Measurements from ENCODE around the gene SPG11.

The SPG11 gene

DNA sequence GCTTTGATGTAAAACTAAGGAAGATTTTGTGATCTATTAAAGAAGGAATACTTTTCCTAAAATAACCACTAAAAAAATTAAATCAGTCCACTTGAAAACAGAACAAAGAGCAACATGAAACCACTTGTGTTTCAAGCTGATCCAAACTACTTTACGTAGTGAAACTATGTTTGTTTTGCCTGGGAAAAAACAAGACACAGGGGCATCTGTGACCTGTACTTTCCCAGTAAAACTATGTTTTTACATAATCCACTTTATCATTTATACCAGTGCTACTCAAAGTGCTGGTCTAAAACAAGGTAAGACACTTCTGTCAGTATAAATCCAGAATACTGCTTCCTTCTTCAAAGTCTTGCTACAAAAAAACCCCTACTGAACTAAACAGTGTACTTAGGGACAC is 56.7 kb downstream of the SPG11 start:
- no peaks in the 10 kb centered on the region for H3K4me1 ChIP-seq (ENCODE audit: insufficient read depth, low read length)
- no peak overlapping the region for H3K27ac ChIP-seq (ENCODE audit: low read depth, low read length)
- H3K36me3 ChIP-seq (ENCODE audit: insufficient read depth, low read length) = peaks cover 83% of the 10 kb centered on the region
- H3K9me3 ChIP-seq (ENCODE audit: insufficient read depth, low read depth, low read length) = no peaks in the 10 kb centered on the region
- WGBS = 97% methylated on average over 1 of the region's 1 CpG
- H3K9ac ChIP-seq (ENCODE audit: low read depth, low read length) = no peak overlapping the region
- H3K4me3 ChIP-seq (ENCODE audit: low read length) = no peak overlapping the region
- no peaks in the 10 kb centered on the region for H3K27me3 ChIP-seq (ENCODE audit: insufficient read depth, low read length)

GRCh38 chr15:44603126-44603525 is 60.3 kb downstream of the SPG11 start:
- Histone ChIP-seq H3K27me3 (ENCODE audit: insufficient read depth, low read length) (no peaks in the 10 kb centered on the region), H3K36me3 (ENCODE audit: insufficient read depth, low read length) (peaks cover 81% of the 10 kb centered on the region), H3K4me3 (ENCODE audit: low read length) (no peak overlapping the region), H3K9me3 (ENCODE audit: insufficient read depth, low read depth, low read length) (no peaks in the 10 kb centered on the region), H3K27ac (ENCODE audit: low read depth, low read length) (no peak overlapping the region), H3K4me1 (ENCODE audit: insufficient read depth, low read length) (no peaks in the 10 kb centered on the region), H3K9ac (ENCODE audit: low read depth, low read length) (no peak overlapping the region)
- 94% methylated on average over 2 of the region's 2 CpGs for whole genome bisulfite sequencing

DNA sequence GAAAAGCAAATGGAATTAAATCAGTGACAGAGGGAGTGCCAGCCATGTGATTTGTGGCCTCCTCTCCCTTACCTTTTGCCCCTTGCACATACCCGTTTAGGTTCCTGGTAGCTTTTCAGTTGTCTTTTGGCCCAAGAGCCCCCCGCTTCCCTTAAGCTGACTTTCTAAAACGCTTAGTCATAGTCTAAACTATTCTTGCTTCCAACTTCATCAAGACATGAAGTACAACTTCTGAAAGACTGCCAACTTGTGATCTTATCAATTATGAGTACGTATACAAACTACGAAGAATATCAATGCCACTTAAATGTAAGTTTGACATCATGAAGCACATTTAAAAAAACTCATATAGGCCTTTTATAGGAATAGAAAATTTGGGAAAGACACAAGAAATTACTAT is 64.6 kb downstream of the SPG11 start:
- Histone ChIP-seq H3K27ac (ENCODE audit: low read depth, low read length) (peak overlapping the region; percentile 30; the same call in 1 of the 2 replicates), H3K4me3 (ENCODE audit: low read length) (no peak overlapping the region), H3K9me3 (ENCODE audit: insufficient read depth, low read depth, low read length) (no peaks in the 10 kb centered on the region), H3K4me1 (ENCODE audit: insufficient read depth, low read length) (no peaks in the 10 kb centered on the region), H3K36me3 (ENCODE audit: insufficient read depth, low read length) (peaks cover 74% of the 10 kb centered on the region), H3K9ac (ENCODE audit: low read depth, low read length) (0 out of 2 replicates have a peak overlapping the region, but pooled peaks have one; percentile 20), H3K27me3 (ENCODE audit: insufficient read depth, low read length) (no peaks in the 10 kb centered on the region)
- 95% methylated on average over 5 of the region's 5 CpGs for WGBS

GRCh38 chr15:44598066-44598465 is 65.4 kb downstream of the SPG11 start:
- Histone ChIP-seq H3K9me3 (ENCODE audit: insufficient read depth, low read depth, low read length) (no peaks in the 10 kb centered on the region), H3K27ac (ENCODE audit: low read depth, low read length) (no peak overlapping the region), H3K27me3 (ENCODE audit: insufficient read depth, low read length) (no peaks in the 10 kb centered on the region), H3K36me3 (ENCODE audit: insufficient read depth, low read length) (peaks cover 72% of the 10 kb centered on the region), H3K4me3 (ENCODE audit: low read length) (no peak overlapping the region), H3K4me1 (ENCODE audit: insufficient read depth, low read length) (no peaks in the 10 kb centered on the region), H3K9ac (ENCODE audit: low read depth, low read length) (no peak overlapping the region)
- 100% methylated on average over 1 of the region's 1 CpG for WGBS

GRCh38 chr15:44596511-44597010 is 66.9 kb downstream of the SPG11 start:
- no peak overlapping the region for H3K9ac ChIP-seq (ENCODE audit: low read depth, low read length)
- no peak overlapping the region for H3K27ac ChIP-seq (ENCODE audit: low read depth, low read length)
- H3K27me3 ChIP-seq (ENCODE audit: insufficient read depth, low read length) = no peaks in the 10 kb centered on the region
- H3K36me3 ChIP-seq (ENCODE audit: insufficient read depth, low read length) = peaks cover 75% of the 10 kb centered on the region
- H3K4me1 ChIP-seq (ENCODE audit: insufficient read depth, low read length) = no peaks in the 10 kb centered on the region
- no peaks in the 10 kb centered on the region for H3K9me3 ChIP-seq (ENCODE audit: insufficient read depth, low read depth, low read length)
- no peak overlapping the region for H3K4me3 ChIP-seq (ENCODE audit: low read length)
- WGBS = no CpG with 5 or more reads among the region's 1 CpG

DNA sequence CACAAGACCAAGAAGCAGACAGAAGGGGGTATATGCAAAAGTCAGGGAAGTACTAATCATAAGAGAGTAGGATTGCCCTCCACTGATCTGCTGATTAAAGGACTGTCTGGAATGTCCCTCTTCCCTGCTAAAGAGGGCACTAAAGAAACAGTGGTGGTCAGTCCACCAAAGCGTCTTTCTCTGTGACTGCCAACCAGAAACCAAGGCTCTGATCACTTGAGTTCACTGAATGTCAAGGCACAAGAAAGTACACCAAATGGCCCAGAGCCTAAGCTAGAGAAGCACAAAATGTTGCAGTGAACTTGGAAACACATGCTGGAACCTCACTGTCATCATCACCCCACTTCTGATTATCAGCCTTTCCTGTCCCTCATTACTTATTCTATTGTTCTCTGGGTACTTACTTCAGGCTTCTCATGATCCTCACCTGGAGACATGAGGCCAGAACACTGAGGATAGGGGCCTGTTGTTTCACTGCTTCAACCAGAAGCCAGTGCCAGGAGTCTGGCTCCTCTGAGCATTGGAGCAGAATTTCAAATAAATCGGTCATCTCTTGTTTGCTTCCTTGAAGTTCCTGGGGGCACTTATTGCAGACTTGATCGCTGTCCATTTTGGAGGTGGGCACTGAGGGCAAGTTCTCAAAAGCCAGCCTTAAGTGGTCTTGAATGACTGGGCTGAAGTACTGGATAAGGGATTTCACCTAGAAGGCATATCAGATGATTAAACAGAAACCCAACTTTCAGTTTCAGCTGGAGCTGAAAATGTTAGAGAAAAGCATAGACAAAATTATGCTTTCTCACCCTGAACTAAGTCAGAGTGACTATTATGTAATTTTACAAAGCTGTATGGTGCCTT is 67.6 kb downstream of the SPG11 start:
- Histone ChIP-seq H3K27me3 (ENCODE audit: insufficient read depth, low read length) (no peaks in the 10 kb centered on the region), H3K27ac (ENCODE audit: low read depth, low read length) (no peak overlapping the region), H3K9me3 (ENCODE audit: insufficient read depth, low read depth, low read length) (no peaks in the 10 kb centered on the region), H3K4me1 (ENCODE audit: insufficient read depth, low read length) (no peaks in the 10 kb centered on the region), H3K36me3 (ENCODE audit: insufficient read depth, low read length) (peaks cover 82% of the 10 kb centered on the region), H3K9ac (ENCODE audit: low read depth, low read length) (no peak overlapping the region), H3K4me3 (ENCODE audit: low read length) (no peak overlapping the region)
- WGBS = 97% methylated on average over 3 of the region's 3 CpGs

DNA sequence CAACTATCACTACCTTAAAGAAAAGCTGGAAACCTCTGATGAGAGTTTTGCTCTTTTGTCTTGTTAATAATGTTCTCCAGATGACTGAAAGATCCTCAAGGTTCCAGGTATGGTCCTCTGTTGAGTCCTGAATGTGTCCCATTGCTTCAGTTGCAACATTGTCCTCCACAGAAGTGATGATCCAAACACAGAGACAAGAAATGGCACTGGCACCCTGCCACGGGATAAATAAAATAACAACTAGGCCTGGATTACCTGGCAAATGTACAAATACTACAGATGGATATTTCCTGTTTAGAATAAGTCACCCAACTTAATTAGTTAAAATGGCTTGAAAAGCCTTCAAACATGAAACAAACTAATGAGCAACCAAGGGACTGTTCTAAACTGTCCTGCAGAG is 68.2 kb downstream of the SPG11 start:
- Histone ChIP-seq H3K27me3 (ENCODE audit: insufficient read depth, low read length) (no peaks in the 10 kb centered on the region), H3K9ac (ENCODE audit: low read depth, low read length) (no peak overlapping the region), H3K27ac (ENCODE audit: low read depth, low read length) (no peak overlapping the region), H3K4me1 (ENCODE audit: insufficient read depth, low read length) (no peaks in the 10 kb centered on the region), H3K36me3 (ENCODE audit: insufficient read depth, low read length) (peaks cover 84% of the 10 kb centered on the region), H3K9me3 (ENCODE audit: insufficient read depth, low read depth, low read length) (no peaks in the 10 kb centered on the region), H3K4me3 (ENCODE audit: low read length) (no peak overlapping the region)
- WGBS = 100% methylated on average over 1 of the region's 1 CpG

- Histone ChIP-seq H3K27ac (ENCODE audit: low read depth, low read length) (no peak overlapping the region), H3K9me3 (ENCODE audit: insufficient read depth, low read depth, low read length) (no peaks in the 10 kb centered on the region), H3K9ac (ENCODE audit: low read depth, low read length) (no peak overlapping the region), H3K4me3 (ENCODE audit: low read length) (no peak overlapping the region), H3K4me1 (ENCODE audit: insufficient read depth, low read length) (no peaks in the 10 kb centered on the region), H3K27me3 (ENCODE audit: insufficient read depth, low read length) (no peaks in the 10 kb centered on the region), H3K36me3 (ENCODE audit: insufficient read depth, low read length) (peaks cover 86% of the 10 kb centered on the region)
- 96% methylated on average over 7 of the region's 7 CpGs for WGBS
Observed at GRCh38 chr15:44593042-44593736, 70.3 kb downstream of the SPG11 start.

DNA sequence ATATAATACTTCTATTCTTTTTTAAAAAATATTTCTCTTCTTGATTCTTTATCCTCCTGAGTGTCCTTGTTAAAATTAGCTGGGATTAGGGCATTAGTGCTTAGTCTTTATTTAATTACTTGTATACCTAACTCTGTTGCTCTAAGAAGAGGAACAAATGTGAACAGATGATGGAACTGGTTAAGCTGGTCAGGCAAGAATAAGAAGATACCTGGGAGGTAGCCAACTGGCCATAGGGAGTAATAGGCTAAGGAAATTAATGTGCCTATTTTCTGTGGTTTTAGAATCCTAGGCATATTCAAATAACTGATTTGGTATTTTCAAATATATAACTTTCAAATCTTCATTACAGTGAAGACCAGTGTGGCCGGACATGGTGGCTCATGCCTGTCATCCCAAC is 72.1 kb downstream of the SPG11 start:
- Histone ChIP-seq H3K9me3 (ENCODE audit: insufficient read depth, low read depth, low read length) (no peaks in the 10 kb centered on the region), H3K27me3 (ENCODE audit: insufficient read depth, low read length) (no peaks in the 10 kb centered on the region), H3K36me3 (ENCODE audit: insufficient read depth, low read length) (peaks cover 88% of the 10 kb centered on the region), H3K4me1 (ENCODE audit: insufficient read depth, low read length) (no peaks in the 10 kb centered on the region), H3K27ac (ENCODE audit: low read depth, low read length) (no peak overlapping the region), H3K9ac (ENCODE audit: low read depth, low read length) (no peak overlapping the region), H3K4me3 (ENCODE audit: low read length) (no peak overlapping the region)
- WGBS = 90% methylated on average over 1 of the region's 1 CpG

- Histone ChIP-seq H3K4me3 (ENCODE audit: low read length) (no peak overlapping the region), H3K4me1 (ENCODE audit: insufficient read depth, low read length) (no peaks in the 10 kb centered on the region), H3K36me3 (ENCODE audit: insufficient read depth, low read length) (peaks cover 93% of the 10 kb centered on the region), H3K9ac (ENCODE audit: low read depth, low read length) (no peak overlapping the region), H3K27me3 (ENCODE audit: insufficient read depth, low read length) (no peaks in the 10 kb centered on the region), H3K9me3 (ENCODE audit: insufficient read depth, low read depth, low read length) (no peaks in the 10 kb centered on the region), H3K27ac (ENCODE audit: low read depth, low read length) (no peak overlapping the region)
- 95% methylated on average over 4 of the region's 5 CpGs for WGBS
Observed at GRCh38 chr15:44588541-44588940, 74.9 kb downstream of the SPG11 start.

DNA sequence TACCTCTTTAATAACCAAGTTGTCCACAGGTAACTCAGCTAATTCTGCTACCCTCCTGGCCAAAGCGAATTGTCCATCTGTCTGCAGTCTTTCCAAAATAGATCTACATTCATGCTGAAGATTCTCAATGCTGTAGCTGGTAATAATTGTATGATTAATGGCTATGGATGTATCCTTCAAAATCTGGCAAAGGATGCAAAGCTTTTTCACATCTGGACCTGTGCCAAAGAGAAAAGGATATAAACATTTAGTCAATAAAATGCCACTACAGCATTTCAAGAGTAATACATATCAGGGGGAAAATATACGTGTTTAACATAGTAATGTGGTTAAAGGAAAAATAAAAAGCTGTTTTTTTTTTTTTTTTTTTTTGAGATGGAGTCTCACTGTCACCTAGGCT is 77.8 kb downstream of the SPG11 start:
- H3K36me3 ChIP-seq (ENCODE audit: insufficient read depth, low read length) = peaks cover 92% of the 10 kb centered on the region
- WGBS = 90% methylated on average over 2 of the region's 2 CpGs

More for the DNA sequence above, 77.8 kb downstream of the SPG11 start:
- H3K27ac ChIP-seq (ENCODE audit: low read depth, low read length) = no peak overlapping the region
- H3K4me3 ChIP-seq (ENCODE audit: low read length) = no peak overlapping the region
- H3K27me3 ChIP-seq (ENCODE audit: insufficient read depth, low read length) = no peaks in the 10 kb centered on the region
- H3K9me3 ChIP-seq (ENCODE audit: insufficient read depth, low read depth, low read length) = no peaks in the 10 kb centered on the region
- H3K9ac ChIP-seq (ENCODE audit: low read depth, low read length) = no peak overlapping the region
- H3K4me1 ChIP-seq (ENCODE audit: insufficient read depth, low read length) = no peaks in the 10 kb centered on the region
